NCI-H774 (cell line): Measurements from ENCODE around the gene FGD6.
"Not testable (repeated sequence)": the region's sequence is repeated elsewhere in the genome, so short reads cannot be mapped to it uniquely, and the experiment has no call there.

ENCODE experiments used
- DNase-seq: peaks from one replicate; lab custom pipeline; 2025; lab: John Stamatoyannopoulos, UW

The FGD6 gene

DNA sequence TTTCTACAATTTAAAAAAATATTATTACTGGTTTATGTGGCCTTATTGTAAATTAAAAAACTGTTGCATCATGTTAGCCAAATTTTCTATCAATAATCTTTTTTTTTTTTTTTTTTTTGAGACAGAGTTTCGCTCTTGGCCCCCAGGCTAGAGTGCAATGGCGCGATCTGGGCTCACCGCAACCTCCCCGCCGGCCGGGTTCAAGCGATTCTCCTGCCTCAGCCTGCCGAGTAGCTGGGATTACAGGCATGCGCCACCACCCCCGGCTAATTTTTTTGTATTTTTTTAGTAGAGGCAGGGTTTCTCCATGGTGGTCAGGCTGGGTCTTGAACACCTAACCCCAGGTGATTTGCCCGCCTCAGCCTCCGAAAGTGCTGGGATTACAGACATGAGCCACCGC lies 16.9 kb upstream of the FGD6 start:
- not testable (repeated sequence) for DNase-seq

DNA sequence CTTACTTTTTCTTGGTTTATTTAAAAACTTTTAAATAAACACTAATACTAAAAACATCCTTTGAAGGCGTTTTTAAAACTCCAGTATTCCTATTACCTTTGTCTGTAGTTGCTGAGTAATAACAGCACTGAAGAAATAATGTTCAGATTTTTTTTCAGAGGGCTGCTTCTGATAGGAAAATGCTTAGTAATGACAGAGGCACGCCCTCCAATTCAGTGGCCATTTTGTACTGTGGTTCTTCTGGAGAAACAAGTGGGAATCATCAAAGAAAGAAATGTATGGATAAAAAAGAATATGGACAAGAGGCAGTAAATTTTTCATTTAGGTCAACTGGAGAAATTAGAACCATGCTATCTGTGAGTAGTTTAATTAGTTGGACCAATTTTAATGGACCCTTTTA lies 13.9 kb upstream of the FGD6 start:
- DNase-seq: no peak

DNA sequence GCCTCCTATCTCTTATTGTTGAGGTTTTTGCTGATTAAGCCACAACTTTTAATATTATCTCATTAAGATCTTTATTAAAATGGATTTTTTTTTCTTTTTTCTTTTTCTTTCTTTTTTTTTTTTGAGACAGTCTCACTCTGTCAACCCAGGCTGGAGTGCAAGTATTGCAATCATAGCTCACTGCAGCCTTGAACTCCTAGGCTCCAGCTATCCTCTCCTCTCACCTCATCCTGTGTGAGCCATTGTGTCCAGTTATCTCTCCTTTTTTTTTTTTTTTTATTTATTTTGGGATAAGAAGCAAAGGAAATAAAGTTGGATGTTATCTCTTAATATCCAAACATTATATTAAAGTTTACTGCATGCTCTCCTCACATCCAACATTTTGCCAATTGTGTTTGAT lies 13.0 kb upstream of the FGD6 start:
- no peak for DNase-seq

DNA sequence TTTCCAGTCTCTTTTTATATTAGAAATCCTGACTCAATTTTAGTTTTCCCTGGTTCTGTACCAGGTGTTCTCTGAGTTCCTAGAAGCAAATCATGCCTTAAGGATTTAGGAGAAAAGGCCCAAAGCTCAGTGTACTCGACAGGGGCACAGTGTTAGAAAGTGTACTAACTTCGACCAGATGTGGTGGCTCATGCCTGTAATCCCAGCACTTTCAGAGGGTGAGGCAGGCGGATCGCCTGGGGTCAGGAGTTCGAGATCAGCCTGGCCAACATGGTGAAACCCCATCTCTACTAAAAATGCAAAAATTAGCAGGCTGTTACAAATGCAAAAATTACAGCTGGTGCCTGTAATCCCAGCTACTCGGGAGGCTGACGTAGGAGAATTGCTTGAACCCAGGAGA lies 12.4 kb upstream of the FGD6 start:
- no peak for DNase-seq

DNA sequence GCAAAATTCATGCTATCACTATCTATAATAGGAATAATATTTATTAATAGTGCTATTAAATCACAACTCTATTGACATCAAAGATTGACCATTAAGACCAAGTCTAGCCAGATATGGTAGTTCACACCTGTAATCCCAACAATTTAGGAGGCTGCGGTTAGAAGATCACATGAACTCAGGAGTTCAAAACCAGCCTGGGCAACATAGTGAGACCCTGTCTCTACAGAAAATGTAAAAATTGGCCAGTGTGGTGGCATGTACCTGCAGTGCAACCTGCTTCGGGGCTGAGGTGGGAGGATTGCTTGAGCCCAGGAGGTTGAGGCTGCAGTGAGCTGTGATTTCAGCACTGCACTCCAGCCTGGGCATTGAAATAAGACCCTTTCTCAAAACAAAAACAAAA lies 11.3 kb upstream of the FGD6 start:
- DNase-seq: no peak

DNA sequence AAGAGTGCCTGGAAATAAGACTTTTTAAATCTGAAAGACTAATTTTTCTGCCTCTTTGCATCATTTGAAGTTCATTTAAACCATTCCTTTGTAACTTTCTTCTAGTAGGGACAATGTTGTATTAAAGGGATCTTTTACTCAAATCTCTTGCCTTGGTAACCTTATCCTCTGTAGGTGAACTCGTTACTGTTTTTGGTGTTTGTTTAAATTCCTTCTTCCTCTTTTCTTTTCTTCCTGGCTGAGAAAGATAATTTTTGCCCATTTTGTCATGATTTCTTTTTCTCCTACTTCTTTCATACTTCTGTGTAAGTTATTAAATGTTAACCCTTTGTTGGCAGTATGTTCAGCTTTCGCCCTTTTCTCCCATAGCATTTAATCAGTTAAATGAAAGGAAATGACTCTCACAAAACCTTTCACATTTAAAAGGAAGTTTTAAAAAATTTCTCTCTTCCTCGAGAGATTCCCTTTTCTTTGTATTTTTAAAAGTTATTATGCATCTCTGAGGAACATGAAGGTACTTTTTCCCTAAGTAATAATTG lies 10.6 kb upstream of the FGD6 start:
- DNase-seq: no peak

DNA sequence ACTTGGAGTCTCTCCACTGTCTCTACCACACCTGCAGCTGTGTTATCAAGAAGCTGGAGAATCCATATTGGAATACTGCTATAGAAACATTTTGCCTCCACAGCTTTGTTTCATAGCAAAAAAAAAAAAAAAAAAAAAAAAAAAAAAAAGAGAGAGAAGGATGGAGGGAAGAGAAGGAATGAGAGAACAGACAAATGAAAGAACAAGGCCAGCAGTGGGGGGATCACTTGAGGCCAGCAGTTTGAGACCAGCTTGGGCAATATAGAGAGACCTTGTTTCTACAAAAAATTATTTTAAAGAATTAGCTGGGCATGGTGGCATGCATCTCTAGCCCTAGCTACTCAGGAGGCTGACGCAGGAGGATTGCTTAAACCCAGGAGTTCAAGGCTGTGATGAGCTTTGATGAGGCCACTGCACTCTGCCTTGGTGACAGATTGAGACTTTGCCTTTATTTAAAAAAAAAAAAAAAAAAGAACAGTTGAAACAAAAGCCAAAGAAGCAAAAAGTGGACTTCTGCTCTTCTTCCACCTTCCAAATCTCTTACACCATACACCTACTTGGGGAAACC lies 8.5 kb upstream of the FGD6 start:
- DNase-seq: no peak

DNA sequence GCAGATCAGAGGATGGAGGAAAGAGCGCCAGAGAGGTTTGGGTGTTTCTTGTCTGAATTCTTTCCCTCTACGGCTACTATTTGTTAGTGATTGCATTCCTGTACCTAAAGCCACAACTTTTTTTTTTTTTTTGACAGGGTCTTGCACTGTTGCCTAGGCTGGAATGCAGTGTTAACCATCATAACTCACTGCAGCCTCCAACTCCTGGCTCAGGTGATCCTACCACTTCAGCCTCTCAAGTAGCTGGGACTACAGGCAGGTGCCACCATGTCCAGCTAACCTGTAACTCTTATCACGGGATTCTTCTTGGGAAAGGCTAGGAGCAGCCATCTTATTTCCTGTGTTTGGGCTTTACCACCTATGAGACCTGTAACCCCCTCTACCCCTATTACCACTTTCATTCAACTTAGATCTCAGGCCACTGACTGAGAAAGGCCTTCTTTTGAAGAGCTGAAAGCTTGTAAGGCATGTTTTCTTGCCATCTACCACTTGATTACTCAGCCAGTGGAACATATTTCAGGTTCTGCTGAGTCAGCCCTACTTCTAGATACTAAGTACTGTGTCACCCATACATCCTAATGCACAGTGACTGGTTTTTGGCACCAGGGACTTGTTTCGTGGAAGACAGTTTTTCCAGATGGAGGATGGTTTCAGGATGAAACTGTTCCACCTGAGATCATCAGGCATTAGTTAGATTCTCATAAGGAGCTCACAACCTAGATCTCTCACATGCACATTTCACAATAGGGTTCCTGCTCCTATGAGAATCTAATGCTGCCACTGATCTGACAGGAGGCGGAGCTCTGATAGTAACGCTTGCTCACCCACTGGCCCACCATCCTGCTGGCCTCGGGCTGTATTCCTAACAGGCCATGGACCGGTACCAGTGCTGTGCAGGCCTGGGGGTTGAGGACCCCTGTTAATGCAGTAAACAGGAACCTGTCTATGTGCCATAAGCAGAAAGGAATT lies 7.2 kb upstream of the FGD6 start:
- DNase-seq: no peak

DNA sequence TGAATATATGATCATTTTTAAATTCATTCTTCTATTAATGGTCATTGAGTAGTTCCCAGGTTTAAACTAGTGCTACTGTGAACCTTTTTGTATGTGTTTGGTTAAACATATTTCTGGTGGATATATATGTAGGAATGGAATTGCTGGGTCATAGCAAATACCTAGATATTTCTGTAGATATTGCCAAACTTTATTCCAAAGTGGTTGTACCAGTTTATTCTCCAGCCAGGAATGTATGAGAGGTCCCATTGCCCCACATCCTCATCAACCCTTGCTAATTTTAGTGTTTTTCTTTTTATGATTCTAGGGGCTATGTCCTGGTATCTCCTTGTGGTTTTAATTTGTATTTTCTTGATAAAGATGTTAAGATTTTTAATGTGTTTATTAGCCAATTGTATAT lies 3.5 kb upstream of the FGD6 start:
- DNase-seq: no peak

DNA sequence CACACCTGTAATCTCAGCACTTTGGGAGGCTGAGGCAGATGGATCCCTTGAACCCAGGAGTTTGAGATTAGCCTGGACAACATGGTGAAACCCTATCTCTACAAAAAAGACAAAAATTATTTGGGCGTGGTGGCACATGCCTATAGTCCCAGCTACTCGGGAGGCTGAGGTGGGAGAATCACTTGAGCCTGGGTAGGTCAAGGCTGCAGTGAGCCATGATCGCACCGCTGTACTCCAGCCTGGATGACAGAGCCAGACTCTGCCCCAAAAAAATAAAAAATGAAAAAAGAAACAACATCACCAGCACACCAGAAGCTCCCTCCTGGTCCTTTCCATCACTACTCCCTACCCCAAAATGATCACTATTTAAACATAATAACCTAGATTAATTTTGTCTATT lies 2.9 kb upstream of the FGD6 start:
- DNase-seq: no peak

DNA sequence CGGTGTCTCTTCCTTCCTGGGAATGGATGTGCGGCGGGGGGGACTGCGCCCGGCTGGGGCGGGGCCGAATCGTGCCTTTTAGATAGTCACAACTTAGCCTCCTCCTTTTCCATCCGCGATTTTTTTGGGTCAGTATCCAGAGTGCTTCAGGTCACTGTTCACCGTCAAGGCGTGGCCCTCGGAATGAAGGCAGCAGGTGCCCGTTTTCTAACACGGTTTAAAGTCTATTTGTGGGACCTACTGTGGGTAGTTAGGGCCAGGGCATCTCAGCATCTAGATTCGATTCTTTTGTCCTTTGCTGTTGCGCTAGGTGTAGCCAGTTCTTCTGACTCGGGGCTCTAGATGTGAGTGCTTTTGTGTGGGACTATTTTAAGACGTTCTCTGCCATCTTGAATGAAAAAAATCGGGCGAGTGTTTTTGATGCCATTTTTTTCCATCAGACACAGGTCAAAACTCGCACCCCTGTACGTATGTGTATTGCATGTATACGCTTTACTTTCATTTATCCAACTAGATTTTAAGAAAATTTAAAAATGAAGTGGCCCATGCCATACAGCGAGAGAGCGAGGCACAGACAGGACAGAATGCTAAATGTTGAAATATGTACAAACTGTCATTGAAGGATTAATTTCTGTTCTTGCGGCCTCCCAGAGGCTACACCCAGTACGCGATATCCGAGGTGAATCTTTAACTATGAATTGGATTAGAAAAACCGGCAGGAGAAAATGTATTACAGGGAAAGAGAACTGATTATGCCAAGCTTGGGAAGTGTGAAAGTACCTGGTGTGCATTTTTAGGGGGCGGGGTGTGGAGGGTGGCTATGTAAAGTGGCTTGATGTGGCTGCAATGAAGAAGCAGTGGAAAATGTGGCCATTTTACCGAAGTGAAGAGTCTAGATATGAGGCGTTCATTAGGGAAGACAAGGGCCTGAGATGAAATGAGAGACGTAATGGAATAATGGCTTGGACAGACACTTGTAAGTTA lies 1.2 kb upstream of the FGD6 start:
- DNase-seq: peak; percentile 40

DNA sequence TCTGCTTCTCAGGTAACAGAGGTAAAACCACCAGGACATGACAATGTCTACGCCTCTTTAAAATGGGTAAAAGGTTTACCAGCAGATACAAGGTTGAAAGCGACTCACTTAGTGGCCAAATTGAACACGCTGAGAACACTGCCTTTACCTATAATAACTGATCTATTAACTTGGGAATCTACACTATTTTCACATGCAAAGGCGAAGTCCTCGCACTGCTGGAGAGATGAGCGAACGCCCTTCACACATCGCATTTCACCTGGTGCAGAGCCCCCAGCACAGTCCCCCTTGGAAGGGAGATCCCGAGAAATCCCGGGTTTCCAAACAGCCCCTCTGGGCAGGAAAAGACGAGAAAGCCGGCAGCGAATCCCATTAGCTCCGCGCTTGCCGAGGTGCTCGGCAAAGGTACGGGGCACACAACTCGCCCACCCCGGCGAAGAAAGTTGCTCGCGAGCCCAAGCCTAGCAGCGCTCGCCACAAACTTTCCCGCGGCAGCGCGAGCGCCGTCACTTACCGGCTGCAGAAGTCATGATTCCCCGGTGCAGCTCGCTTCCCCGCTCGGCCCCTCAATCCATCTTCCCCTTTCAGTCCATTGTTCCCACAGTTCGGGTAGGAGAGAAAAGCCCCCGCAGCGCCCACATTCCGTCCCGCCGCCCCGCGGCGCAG lies 423 bp downstream of the FGD6 start:
- peak; percentile 60 for DNase-seq

DNA sequence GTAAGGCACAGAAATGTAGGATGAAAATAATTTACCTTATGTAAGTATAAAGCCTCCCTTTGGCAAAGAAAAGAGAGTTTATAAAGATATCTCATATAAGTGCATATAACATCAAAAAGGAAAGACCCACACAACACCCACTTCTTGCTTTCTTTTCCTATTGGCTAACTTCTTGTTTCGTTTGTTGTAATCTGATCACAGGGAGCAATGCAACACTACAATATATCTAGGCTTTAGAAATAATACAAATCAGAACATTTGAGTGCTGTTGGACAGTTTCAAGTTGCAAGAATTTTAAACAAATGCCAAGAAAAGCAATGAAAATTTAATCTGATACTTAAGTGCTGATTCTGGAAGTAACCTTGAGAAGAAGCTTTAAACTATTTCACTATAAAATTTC lies 1.3 kb downstream of the FGD6 start:
- peak; percentile 3 for DNase-seq

DNA sequence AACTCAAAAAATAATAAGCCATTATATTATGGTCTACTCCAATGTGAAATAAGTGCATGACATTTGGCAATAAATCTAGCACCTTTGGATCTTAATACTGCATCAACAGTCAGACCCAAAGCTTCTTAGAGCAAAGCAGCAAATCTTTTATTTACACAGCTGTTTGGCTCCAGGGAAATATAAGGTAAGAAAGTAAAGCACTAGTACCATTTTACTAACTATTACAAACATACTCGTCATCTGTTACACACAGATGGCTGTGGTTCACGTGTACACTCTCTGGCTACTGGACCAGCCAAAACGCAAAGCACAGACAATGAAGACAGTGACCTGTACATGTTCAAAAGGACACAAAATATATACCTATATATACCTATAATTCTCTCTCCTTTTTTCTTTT lies 2.8 kb downstream of the FGD6 start:
- DNase-seq: peak; percentile 9

DNA sequence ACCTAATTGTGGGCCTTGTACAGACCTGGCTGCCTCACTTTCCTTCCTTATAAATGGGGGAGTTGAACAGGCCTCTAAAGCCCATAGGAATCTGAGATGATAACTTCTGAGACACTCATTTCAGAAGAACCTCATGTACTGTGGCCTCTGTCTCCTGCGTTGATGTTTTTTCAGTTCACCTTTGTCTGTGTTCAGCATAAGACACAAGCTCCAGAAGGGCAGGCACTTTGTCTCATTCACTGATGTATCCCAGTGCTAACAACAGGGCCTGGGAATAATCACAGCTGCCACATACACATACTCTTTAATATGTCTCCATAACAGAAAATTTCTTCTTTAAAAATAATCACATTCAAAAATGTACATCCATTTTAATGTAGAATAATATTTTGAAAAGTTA lies 3.3 kb downstream of the FGD6 start:
- DNase-seq: no peak

DNA sequence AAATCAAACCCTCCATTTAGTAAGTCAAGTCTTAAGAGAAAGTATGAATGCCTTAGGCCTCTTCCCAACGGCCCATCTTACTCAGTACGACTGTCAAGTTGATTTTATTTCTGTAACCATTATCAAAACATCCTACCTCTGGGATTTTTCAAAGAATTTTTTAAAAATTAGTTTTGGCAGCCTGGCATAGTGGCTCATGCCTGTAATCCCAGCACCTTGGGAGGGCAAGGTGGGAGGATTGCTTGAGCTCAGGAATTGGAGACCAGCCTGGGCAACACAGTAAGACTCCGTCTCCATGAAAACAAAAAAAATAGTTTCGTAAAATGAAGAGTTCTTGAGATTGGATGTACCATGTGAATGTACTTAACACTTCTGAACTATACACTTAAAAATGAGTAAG lies 4.1 kb downstream of the FGD6 start:
- DNase-seq: no peak

DNA sequence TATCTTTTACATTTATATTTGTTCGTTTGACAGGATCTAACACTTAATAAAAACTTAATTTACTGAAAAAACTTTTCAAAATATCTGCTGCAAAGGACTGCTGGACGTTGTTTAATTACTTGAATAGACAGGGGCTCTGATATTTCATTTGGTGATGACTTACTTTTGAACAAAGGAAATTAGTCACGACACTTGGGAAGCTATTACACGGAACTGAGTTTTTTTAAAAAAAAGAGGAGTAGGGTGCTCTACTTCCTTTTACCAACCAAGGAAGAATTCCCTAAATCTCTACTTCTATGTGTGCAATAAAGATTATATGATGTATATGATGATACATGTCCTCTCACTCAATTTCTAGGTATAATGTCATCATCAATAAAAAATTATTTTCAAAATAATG lies 4.7 kb downstream of the FGD6 start:
- no peak for DNase-seq

DNA sequence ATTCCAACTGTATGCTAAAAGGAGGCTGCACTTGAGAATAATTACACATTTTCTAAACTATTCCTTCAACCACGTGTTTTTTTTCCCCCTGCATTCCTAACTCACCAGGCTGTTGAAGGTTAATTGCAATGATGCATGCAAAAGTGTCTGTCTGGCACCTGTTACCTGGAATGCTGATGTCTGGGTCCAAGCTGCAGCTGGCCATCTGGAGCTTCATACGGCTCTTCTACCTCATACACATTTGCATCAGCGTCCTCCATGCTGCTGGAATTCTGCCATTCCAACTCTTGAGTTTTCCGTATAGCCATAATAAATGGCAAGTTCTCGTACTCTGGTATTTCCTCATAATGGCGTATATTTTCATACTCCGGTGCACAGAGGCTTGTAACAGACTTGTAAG lies 8.6 kb downstream of the FGD6 start:
- DNase-seq: peak; percentile 28

DNA sequence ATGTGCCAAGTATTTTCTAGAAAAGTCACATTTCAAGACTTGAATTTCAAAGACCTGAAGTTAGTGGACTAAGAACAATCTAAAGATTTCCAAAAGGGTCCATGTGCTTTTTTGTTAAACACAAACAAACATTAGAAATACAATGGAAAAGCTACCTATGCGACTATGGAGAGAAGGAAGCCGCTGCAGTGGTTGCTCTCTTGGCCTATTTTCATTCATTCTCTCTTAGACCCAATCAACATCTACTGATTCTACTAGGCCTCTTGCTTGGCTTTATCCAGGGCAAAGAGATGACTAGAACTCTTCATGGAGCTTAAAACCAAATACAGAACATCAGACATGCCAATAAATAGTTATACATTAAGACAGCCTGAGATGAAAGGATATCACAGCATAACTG lies 9.9 kb downstream of the FGD6 start:
- no peak for DNase-seq

DNA sequence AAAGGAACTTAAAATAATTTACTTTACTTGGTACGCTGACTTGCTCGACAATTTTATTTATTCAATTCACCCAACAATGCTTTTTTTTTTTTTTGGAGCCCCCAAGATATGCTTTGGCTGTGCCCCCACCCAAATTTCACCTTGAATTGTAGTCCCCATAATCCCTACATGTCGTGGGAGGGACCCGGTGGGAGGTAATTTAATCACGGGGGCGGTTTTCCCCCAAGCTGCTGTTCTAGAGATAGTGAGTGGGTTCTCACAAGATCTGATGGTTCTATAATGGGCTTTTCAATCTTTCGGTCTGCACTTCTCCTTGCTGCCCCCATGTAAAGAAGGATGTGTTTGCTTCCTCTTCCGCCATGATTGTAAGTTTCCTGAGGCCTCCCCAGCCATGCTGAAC lies 10.4 kb downstream of the FGD6 start:
- DNase-seq: no peak

DNA sequence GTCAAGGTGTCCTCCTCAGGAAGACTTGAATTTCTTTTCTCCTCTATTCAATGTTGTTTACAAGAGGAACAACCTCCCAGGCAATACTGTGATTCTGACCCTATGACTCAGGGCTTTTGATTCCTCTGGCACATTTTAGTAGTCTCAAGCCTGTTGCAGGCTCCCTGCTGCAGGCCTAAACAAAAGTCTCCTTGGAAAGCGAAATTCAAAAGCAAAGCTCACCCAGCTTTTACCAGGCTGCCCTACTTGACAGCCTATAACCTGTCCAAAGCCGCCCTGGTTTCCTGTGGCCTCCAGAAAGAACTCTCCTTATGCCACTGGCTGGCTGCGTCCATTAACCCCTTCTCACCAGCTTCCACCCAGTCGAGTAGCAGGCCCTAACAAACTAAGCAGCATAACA lies 11.6 kb downstream of the FGD6 start:
- no peak for DNase-seq
